ENCODE measurements around the gene SAMD13. TPM values are rescaled to one million over a fixed set of nuclear protein-coding genes. Genes with fewer than 3 reads are reported as not detected.

SAMD13 gene
- total and polyA plus RNA-seq, 2 of the 8 experiments (the other 6 are each of a cell fraction or from before 2014, with no cell fraction given): 0.86 to 2.3 TPM

DNA sequence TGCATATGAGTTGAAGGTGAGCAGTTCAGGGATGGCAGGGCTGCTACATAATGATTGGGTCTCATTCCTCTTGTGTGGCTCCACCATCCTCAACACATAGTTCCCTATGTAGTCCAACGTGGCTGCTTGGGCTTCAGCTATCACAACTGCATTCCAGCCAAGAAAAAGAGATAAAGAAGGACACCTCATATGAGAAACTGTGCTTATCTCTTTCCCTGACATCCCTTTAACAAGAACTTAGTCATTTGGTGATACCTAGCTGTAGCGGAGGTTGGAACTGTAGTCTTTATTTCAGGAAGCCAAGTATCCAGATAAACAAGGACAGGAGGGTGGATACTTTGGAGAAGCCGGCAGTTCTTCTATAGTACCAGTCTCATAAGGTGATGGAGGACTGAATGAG lies 54.0 kb downstream of the SAMD13 start (continued):
- TF ChIP-seq, protein P1, sequence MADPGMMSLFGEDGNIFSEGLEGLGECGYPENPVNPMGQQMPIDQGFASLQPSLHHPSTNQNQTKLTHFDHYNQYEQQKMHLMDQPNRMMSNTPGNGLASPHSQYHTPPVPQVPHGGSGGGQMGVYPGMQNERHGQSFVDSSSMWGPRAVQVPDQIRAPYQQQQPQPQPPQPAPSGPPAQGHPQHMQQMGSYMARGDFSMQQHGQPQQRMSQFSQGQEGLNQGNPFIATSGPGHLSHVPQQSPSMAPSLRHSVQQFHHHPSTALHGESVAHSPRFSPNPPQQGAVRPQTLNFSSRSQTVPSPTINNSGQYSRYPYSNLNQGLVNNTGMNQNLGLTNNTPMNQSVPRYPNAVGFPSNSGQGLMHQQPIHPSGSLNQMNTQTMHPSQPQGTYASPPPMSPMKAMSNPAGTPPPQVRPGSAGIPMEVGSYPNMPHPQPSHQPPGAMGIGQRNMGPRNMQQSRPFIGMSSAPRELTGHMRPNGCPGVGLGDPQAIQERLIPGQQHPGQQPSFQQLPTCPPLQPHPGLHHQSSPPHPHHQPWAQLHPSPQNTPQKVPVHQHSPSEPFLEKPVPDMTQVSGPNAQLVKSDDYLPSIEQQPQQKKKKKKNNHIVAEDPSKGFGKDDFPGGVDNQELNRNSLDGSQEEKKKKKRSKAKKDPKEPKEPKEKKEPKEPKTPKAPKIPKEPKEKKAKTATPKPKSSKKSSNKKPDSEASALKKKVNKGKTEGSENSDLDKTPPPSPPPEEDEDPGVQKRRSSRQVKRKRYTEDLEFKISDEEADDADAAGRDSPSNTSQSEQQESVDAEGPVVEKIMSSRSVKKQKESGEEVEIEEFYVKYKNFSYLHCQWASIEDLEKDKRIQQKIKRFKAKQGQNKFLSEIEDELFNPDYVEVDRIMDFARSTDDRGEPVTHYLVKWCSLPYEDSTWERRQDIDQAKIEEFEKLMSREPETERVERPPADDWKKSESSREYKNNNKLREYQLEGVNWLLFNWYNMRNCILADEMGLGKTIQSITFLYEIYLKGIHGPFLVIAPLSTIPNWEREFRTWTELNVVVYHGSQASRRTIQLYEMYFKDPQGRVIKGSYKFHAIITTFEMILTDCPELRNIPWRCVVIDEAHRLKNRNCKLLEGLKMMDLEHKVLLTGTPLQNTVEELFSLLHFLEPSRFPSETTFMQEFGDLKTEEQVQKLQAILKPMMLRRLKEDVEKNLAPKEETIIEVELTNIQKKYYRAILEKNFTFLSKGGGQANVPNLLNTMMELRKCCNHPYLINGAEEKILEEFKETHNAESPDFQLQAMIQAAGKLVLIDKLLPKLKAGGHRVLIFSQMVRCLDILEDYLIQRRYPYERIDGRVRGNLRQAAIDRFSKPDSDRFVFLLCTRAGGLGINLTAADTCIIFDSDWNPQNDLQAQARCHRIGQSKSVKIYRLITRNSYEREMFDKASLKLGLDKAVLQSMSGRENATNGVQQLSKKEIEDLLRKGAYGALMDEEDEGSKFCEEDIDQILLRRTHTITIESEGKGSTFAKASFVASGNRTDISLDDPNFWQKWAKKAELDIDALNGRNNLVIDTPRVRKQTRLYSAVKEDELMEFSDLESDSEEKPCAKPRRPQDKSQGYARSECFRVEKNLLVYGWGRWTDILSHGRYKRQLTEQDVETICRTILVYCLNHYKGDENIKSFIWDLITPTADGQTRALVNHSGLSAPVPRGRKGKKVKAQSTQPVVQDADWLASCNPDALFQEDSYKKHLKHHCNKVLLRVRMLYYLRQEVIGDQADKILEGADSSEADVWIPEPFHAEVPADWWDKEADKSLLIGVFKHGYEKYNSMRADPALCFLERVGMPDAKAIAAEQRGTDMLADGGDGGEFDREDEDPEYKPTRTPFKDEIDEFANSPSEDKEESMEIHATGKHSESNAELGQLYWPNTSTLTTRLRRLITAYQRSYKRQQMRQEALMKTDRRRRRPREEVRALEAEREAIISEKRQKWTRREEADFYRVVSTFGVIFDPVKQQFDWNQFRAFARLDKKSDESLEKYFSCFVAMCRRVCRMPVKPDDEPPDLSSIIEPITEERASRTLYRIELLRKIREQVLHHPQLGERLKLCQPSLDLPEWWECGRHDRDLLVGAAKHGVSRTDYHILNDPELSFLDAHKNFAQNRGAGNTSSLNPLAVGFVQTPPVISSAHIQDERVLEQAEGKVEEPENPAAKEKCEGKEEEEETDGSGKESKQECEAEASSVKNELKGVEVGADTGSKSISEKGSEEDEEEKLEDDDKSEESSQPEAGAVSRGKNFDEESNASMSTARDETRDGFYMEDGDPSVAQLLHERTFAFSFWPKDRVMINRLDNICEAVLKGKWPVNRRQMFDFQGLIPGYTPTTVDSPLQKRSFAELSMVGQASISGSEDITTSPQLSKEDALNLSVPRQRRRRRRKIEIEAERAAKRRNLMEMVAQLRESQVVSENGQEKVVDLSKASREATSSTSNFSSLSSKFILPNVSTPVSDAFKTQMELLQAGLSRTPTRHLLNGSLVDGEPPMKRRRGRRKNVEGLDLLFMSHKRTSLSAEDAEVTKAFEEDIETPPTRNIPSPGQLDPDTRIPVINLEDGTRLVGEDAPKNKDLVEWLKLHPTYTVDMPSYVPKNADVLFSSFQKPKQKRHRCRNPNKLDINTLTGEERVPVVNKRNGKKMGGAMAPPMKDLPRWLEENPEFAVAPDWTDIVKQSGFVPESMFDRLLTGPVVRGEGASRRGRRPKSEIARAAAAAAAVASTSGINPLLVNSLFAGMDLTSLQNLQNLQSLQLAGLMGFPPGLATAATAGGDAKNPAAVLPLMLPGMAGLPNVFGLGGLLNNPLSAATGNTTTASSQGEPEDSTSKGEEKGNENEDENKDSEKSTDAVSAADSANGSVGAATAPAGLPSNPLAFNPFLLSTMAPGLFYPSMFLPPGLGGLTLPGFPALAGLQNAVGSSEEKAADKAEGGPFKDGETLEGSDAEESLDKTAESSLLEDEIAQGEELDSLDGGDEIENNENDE (IDR thresholded peaks at IDR 0.05; ENCODE audit: insufficient replicate concordance, low read length): no peak
- TF ChIP-seq MAFK (IDR thresholded peaks at IDR 0.05; ENCODE audit: low read depth, low read length): no peak
- TF ChIP-seq TAF7 (optimal IDR thresholded peaks at IDR 0.05; ENCODE audit: borderline replicate concordance, low read depth, low read length): no peak
- no peak for TF ChIP-seq BCL11A (IDR thresholded peaks at IDR 0.05; ENCODE audit: low read depth in 2 of 2, low read length in 2 of 2)
